A172 (cell line): ENCODE data around the gene PROSER2. TPM values are rescaled to one million over a fixed set of nuclear protein-coding genes. Genes with fewer than 3 reads are reported as not detected.

ENCODE experiments used
- DNase-seq: peaks from one replicate; pipeline ENCODE4 v3.0.0-alpha.2; 2015; ENCODE audit warnings: low spot score
- total RNA-seq: library from RNA; depleted of rRNA; stranded (reverse); fragments of >200 nt; shearing (Covaris generic); gene quantifications from 2 replicates; pipeline ENCODE4 v1.2.3, GENCODE V29; 2014; rRNA removed

Gene PROSER2
- total RNA-seq, 1 experiment from 2014 or later, result 18.5 TPM

DNA sequence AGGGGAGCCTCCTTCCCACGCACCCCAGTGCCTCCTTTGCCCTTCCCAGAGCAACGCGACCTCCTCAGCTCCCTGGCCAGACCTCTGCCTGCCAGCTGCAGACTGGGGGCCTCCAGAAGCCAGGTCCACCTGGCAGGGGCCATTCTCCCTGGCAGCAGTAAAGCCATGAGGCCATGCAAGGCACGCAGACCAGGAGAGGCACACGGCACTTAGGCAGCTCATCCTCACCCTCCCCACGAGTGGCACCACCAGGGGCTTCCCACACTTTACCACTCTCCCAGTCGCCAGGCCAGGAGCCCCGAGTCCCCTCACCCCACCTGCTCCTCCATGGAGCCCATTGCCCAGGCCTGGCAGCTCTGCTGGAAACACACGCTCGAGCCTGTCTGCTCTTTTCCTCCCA, 85.4 kb downstream of the PROSER2 start:
- no peak for DNase-seq

DNA sequence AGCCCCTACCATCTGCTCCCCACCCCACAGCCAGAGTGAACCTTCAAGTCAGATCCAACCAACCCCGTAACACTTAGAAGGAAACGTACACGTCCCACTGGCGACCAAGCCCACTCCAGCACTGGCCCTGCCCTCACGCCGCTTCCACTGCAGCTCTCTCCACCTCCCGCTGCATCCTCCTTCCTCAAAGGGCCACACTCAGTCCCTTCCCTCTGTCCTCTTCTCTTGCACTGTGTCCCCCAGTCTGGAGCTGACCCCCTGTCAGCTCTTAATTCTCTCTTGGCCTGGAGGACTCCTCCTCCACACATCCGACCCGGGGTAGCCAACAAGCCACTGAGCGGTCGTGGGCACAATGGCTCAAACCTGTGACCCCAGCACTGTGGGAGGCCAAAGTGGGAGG, 85.8 kb downstream of the PROSER2 start:
- DNase-seq, result no peak

DNA sequence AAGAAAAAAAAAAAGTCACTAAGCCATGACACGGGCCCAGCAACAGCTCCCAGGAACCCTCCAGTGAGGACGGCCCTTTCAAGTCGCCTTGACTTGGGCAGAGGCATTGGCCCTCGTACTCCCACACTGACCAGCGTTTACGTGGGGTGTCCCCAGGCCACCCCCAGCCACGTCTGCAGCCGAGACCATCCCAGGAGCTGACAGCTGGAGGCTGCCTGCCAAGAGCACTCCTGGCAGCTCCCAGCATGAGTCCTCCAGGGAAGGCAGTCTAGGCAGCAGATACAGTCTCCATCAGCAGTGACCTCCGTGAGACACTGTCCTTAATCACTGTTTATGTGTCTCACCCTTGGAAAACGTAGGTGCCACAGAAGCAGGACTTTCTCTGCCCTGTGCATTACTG, 86.5 kb downstream of the PROSER2 start:
- no peak for DNase-seq

DNA sequence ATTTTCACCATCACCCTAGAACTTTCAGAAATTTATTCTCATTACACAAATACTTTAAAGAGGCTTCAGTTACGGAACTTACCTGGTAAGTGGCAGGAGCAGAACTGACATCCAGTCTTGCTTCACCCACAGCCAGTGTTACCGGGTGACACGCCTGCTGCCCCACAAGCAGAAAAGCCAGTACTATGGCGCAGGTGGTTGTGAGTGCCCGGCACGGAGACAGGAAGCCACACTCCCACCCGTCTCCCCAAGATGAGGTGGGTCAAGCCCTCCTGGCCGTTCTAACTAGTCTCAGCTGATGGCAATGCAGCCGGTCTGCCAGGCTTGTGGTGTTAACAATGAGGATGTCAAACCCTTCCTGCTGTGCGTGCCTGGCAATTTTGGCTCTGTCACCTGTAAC, 86.9 kb downstream of the PROSER2 start:
- DNase-seq, result no peak

DNA sequence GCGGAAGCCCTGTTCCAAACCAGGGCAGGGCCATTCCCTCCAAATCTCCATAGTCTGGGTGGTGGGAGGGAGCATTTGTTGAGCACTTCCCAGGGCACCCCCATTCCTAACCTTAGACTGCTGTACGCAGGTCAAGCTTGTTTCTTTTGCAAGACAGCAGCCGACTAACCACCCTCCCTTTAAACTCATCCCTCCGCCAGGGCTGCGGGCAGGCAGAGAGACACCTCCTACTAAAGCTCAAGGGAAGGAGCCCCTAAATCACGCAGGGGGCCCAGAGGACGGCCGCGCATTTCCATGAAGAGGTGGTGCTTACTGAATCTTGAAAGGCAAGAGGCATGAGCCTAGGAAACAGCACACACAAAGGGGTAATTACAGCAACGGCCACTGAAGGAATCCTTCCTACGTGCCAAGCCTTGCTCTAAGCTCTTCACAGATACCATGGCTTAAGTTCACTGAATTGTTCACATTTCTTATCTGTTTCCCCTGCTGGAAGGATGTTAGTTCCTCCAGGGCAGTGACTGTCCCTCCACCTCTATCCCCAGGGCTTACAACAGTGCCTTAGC, 90.0 kb downstream of the PROSER2 start:
- no peak for DNase-seq

DNA sequence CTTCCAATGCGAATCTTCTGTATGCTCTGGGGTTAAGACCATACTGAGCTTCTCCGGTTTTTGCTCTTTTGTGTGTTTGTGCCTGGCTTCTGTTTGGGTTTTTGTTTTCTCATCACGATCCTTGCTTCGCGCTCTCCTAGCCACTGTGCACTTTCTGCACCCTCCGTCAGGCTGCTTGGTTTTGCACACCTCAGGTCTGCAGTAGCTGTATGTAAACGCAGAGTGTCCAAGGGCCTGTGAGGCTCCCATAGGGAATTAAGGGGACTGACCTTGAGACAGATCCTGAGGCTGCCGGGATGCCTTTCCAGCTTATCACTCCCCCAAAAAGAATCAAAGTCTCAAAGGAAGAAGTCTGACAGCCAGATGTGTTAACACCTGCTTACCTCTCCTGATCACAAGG, 95.2 kb downstream of the PROSER2 start:
- no peak for DNase-seq

DNA sequence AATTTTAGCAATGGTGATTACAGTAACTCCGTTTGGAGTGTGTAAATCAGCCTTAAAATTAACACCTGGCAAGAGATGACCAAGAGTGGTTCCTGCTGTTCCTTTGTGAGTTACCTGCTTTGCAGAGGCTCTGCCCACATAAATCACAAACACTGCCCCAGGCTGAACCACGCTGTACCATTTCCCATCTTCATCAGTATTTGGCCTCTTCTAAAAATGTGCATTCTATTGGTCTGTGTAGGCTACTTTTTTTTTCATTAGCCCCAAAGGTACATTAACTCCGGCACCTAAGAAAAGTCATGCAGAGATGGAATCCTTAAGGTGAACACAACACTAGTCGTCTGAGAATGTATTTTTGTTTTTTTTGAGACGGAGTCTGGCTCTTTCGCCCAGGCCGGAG, 96.1 kb downstream of the PROSER2 start:
- no peak for DNase-seq

Other genes with a start within 250 kb of the PROSER2 start
- gene USP6NL, start 211.7 kb upstream of the PROSER2 start, total RNA-seq, result 17.1 and 19.8 TPM in 2 replicates
- not detected in 2 replicates for gene ECHDC3, start 81.0 kb upstream of the PROSER2 start, total RNA-seq
- 16.8 and 18.7 TPM in 2 replicates for gene UPF2, start 219.5 kb downstream of the PROSER2 start, total RNA-seq
- gene DHTKD1, start 245.6 kb downstream of the PROSER2 start, total RNA-seq, result 21.0 and 22.3 TPM in 2 replicates